CD4-positive, alpha-beta T cell treated with Interleukin-12 subunit alpha and Interleukin-12 subunit beta, for 1 hour (primary cell): Measurements from ENCODE around the gene CLMP.
"Not testable (repeated sequence)": the region's sequence is repeated elsewhere in the genome, so short reads cannot be mapped to it uniquely, and the experiment has no call there.

Source experiments
- DNase-seq: peaks from one replicate; pipeline ENCODE4 v3.0.0-alpha.2; 2020

The CLMP gene

GRCh38 chr11:123073343-123074057 is 121.5 kb downstream of the CLMP start:
- DNase-seq: no peak

- DNase-seq: no peak
These were observed 122.3 kb downstream of the CLMP start for GRCh38 chr11:123072762-123073161.

- no peak for DNase-seq
These were observed 122.7 kb downstream of the CLMP start for GRCh38 chr11:123072332-123072761.

- DNase-seq: peak; percentile 77
These were observed 124.9 kb downstream of the CLMP start for GRCh38 chr11:123069908-123070821.

GRCh38 chr11:123065621-123066020 is 129.4 kb downstream of the CLMP start:
- DNase-seq: no peak

- peak; percentile 55 for DNase-seq
These were observed 131.0 kb downstream of the CLMP start for GRCh38 chr11:123063826-123064657.

- DNase-seq: peak; percentile 60
These were observed 131.9 kb downstream of the CLMP start for GRCh38 chr11:123062892-123063825.

- peak; percentile 99 for DNase-seq
These were observed 132.7 kb downstream of the CLMP start for GRCh38 chr11:123062158-123062891.

- DNase-seq: peak; percentile 77
These were observed 133.5 kb downstream of the CLMP start, which contains the start of gene HSPA8 for GRCh38 chr11:123061403-123062157. TSS of gene HSPA8 (minus strand) at chr11:123062136. CDS start at chr11:123061324, 812 bp downstream.

- peak; percentile 46 for DNase-seq
These were observed 134.6 kb downstream of the CLMP start for GRCh38 chr11:123060277-123061000.

GRCh38 chr11:123059041-123059920 is 135.8 kb downstream of the CLMP start:
- not testable (repeated sequence) for DNase-seq

GRCh38 chr11:123057661-123058305 is 137.3 kb downstream of the CLMP start:
- peak; percentile 50 for DNase-seq

- peak; percentile 51 for DNase-seq
These were observed 138.1 kb downstream of the CLMP start for GRCh38 chr11:123056835-123057491.

- DNase-seq: peak; percentile 57
These were observed 139.7 kb downstream of the CLMP start for GRCh38 chr11:123055191-123055901.

GRCh38 chr11:123054301-123055065 is 140.6 kb downstream of the CLMP start:
- DNase-seq: peak; percentile 82
